Activated naive CD4-positive, alpha-beta T cell treated with anti-CD3 and anti-CD28 coated beads, Interleukin-2, amount 50 U/mL, for 72 hours (primary cell): ENCODE results near the gene NUCB2. TPM values are rescaled to one million over a fixed set of nuclear protein-coding genes. Genes with fewer than 3 reads are reported as not detected.
A peak's percentile ranks its signal among the peaks of the same experiment; 100 is the strongest.

Source experiments
- ATAC-seq, 2 donors: fragments of 150-1000 bp; cut with Tn5 transposase; 2 replicates each; pipeline ENCODE4 v1.10.0; 2021; ENCODE audit warnings: mild to moderate bottlenecking in 2 of 2, moderate library complexity in 2 of 2
- DNase-seq, 2 donors: peaks; one replicate each; pipeline ENCODE4 v3.0.0; 2021 to 2022; ENCODE audit warnings: low spot score in 2 of 2
- H3K27ac Mint-ChIP-seq, 2 donors: one replicate each; pipeline ENCODE4 v1.8.0; 2022; ENCODE audit warnings: mild to moderate bottlenecking in 2 of 2, mixed read lengths in 2 of 2
- H3K36me3 Mint-ChIP-seq, 2 donors: one replicate each; pipeline ENCODE4 v1.8.0; 2022; ENCODE audit warnings: mixed read lengths in 2 of 2
- H3K9me3 Mint-ChIP-seq, 2 donors: one replicate each; pipeline ENCODE4 v1.8.0; 2022; ENCODE audit warnings: mixed read lengths in 2 of 2
- total RNA-seq, 2 donors: library from RNA; stranded (reverse); gene quantifications; one replicate each; pipeline ENCODE4 v1.2.3, GENCODE V29; 2022

The NUCB2 gene
- total RNA-seq, 2 donors from 2014 or later = 49.4 to 122 TPM

DNA sequence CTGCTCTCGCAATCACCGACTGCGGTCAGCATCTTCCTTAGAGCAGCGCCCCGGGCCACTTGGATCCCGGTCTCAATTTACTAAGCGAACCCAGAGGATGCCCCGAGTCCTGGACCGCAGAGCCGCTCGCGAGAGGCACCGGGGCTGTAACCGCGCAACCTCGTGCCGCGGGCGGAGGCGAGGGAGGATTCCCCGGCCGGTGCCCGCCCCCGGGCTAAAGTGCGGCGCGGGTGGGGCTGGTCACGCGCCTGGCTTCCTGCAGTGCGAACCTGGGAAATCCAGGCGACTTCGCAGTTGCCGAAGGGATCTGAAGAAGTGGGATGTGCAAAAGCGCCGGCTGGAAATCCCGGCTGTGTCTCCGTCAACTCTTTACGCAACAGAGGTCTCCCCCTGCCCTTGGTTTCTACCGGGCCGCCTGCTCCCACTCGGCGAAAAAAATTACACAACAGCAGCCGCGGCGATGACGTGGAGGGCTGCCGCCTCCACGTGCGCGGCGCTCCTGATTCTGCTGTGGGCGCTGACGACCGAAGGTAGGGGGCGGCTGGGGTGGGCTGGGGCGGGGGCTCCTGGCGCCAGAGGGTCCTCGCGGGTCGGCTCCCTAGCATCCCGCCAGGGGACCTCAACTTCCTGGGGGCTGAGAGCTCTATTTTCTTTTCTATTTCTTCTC, 75.1 kb downstream of the NUCB2 start, which contains the start of gene NCR3LG1:
Gene NCR3LG1 (plus strand): TSS at position 291 of the 667 bp plus-strand sequence. CDS start 170 bp downstream, at position 461.
- H3K9me3 Mint-ChIP-seq = no peaks in the 10 kb centered on the region
- H3K27ac Mint-ChIP-seq = peak within 1 kb of the TSS; percentile 59 to 70
- H3K36me3 Mint-ChIP-seq = peaks cover 0 to 7% of the 10 kb centered on the region in 2 donors
- DNase-seq (peak; percentile 37 to 74), ATAC-seq (peak; percentile 50 to 55)

DNA sequence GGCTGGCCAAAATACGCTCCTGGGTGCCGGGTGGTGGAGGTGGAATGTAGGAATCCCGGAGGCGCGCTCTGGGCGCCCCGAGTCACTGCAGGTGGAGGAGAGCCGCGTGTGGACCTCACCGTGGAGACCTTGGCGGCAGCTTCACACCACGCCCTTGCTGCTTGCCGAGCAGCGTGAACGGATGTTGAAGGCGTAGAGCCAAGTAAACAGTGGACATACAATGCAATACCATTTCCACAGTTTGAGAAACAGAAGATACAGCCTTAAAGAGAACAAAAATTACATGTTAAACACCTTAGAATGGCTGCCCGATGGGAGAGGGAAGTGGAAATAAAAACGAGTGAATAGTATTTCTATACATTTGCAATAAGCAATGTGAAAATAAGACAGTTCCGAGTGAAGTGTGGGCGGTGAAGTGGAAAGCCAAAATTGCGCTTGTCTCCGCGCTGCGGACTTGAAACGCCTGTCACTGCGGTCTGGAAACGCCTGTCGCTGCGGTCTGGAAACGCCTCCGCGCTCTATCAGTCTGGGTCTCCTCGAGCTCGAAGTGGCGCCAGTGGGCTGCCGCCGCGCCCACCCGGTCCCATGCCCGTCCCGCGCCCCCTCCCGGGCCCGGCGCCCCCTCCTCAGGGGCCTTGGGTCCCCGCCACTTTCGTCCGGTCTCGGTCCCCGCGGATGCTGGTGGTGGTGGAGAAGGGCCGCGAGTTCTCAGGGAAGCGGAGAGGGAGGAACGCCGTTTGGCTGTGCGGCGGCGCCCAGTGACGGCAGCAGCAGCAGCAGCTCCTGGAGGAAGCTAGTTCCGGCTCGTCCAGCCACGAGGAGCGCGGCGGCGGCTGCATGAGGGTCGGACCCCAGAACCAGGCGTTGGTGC, 76.6 kb downstream of the NUCB2 start:
- H3K36me3 Mint-ChIP-seq = peaks cover 0 to 7% of the 10 kb centered on the region in 2 donors
- DNase-seq (peak; percentile 42 to 80), ATAC-seq (peak; percentile 53 to 65)
- no peaks in the 10 kb centered on the region for H3K9me3 Mint-ChIP-seq
- H3K27ac Mint-ChIP-seq = peak overlapping the region; percentile 70 to 72

DNA sequence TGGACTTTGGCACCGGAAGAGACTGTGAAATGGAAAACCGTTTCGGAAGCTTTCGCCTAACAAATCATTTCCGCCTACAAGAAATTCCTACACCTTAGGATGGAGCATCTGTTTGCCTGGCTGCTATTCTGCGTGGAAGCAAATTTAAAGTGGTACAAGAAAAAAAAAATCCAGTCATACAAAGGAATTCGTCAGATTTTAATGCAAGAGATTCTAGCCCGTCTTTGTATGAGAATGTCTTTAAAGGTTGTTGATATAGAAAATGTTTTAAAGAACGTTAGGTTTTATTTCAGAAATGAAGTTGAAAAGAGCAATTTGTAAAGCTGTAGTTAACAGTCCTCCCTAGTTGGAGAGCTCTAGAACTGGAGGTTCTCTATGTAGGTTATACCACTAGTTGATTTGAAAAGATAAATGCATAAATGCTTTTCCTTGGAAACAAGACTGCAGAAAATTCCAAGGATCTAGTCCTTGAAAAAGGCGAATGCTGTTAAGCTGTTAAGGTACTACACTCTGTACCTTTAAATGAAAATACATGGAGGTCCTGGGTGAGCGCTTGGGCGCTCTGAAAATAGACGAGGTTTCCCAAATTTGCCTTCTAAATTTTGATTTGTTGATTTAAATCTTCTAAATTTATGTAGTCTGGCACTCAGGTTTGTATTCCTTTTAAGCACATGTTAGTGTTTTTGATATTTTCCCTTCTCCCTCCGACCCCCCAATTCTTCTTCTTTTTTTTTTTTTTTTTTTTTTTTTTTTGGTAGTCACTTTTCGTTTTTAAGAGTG, 77.5 kb downstream of the NUCB2 start:
- Mint-ChIP-seq H3K27ac (peak overlapping the region; percentile 70 to 73), H3K36me3 (peaks cover 0 to 7% of the 10 kb centered on the region in 2 donors)
- no peak for ATAC-seq

DNA sequence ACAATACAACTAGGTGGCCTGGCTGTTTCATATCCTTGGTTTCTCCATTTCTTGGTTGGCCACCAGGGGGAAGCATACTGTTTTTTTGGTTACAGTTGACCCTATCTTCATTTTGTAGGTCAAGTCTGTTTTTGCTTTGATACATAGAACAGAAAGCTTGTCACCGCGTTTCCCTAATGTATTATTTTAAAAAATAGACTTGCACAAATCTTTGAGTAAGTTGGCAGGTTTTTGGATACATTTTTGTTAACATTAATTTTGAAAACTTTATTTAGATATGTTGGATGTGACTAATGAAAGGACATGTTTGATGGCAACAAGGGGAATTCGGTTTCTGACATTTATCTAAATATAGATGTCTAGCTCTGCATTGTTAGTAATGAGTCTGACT, 78.1 kb downstream of the NUCB2 start:
- Mint-ChIP-seq H3K27ac (peak overlapping the region; percentile 70 to 73), H3K9me3 (no peaks in the 10 kb centered on the region), H3K36me3 (peaks cover 0 to 7% of the 10 kb centered on the region in 2 donors)
- peak in 1 of 2 donors; percentile 74 for DNase-seq
- no peak for ATAC-seq

More for the DNA sequence above, 77.5 kb downstream of the NUCB2 start:
- DNase-seq = no peak
- H3K9me3 Mint-ChIP-seq = no peaks in the 10 kb centered on the region

DNA sequence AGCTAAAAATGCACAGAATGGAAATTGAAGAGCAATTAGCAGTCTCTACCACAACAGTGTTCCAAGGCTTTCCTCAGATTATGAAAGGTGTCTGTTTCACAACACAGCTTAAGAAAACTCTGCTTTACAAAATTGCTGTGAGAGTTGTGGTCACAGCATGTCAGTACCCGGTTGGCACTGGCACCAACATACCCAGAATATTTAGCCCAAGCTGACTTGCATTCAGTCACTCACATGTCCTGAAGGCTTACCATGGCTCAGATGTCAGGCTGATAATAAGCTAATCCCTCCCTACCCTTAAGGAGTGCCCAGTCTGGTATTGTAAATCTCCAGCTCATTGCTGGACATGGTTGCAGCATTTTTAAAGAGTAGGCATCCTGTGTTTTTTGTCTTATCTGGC, 90.0 kb downstream of the NUCB2 start:
- Mint-ChIP-seq H3K36me3 (peaks cover 37 to 52% of the 10 kb centered on the region in 2 donors), H3K9me3 (peaks cover 22 to 30% of the 10 kb centered on the region in 2 donors)

DNA sequence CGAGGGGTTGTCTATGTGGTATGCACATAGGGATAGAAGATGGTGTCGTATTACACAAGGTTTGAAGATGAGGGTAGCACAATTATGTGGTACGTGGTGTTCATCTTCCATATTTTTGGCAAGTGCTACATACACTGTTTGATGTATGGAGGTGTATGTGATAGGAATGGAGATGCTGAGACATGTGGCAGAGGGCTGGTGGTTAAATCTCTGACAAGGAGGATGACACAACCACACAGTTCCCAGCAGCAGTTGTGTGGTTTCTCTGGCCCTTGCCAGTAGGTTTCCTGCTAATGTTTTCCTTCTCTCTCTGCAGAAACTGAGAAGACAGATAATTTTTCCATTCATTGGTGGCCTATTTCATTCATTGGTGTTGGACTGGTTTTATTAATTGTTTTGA, 92.0 kb downstream of the NUCB2 start:
- peaks cover 53 to 67% of the 10 kb centered on the region in 2 donors for H3K36me3 Mint-ChIP-seq
- H3K9me3 Mint-ChIP-seq = peaks cover 38% of the 10 kb centered on the region in 2 donors
- no peak for DNase-seq
- H3K27ac Mint-ChIP-seq = no peak overlapping the region
- peak in 1 of 2 donors; percentile 84 for ATAC-seq

More for the DNA sequence above, 90.0 kb downstream of the NUCB2 start:
- H3K27ac Mint-ChIP-seq = no peak overlapping the region
- no peak for ATAC-seq
- DNase-seq = no peak

DNA sequence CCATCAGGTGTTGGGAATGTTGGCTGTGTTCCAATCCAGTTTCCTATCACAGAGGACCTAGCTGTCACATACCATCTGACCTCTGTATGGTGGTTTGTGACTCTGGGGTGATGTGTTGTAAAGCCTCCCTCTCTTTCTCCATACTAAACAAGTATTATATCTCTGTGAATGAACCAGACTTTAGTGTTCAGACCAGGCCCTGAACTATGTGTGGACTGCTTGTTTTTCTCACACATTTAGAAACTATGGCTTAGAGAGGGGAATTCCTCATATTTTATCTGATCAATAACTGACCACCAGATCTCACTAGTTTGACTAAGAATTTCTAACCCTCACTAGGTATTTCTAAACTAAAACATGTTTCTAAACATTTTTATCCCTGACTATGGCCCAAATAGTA, 92.6 kb downstream of the NUCB2 start:
- DNase-seq = no peak
- H3K27ac Mint-ChIP-seq = no peak overlapping the region
- ATAC-seq = peak in 1 of 2 donors; percentile 64
- H3K36me3 Mint-ChIP-seq = peaks cover 53 to 67% of the 10 kb centered on the region in 2 donors
- peaks cover 38% of the 10 kb centered on the region in 2 donors for H3K9me3 Mint-ChIP-seq

DNA sequence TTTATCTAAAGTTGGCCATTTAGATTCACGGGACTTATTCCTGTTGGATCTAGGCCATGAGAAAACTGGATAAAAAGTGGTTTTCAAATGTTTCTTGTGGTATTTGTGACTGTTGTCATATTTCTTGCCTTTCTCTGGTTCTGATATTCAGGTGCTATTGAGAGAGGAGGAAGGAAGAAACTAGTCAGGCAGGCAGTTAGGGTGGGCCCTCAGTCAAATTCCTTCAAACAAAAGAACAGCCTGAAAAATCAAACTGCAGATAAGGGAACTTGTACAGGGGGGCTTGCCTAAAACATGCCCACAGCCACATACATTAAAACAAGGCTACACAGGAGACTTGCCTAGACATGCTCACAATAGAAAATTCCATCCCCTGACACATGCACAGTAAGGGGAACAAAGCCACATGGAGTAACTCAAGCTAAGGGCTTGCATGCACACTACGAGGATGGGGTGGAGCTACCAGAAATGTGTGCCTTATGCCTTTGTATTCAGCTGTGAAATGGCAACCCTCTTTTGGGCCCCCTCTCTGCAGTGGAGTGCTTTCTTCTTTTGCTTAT, 93.2 kb downstream of the NUCB2 start:
- Mint-ChIP-seq H3K27ac (no peak overlapping the region), H3K36me3 (peaks cover 53 to 72% of the 10 kb centered on the region in 2 donors), H3K9me3 (peaks cover 38% of the 10 kb centered on the region in 2 donors)
- ATAC-seq (no peak), DNase-seq (no peak)

DNA sequence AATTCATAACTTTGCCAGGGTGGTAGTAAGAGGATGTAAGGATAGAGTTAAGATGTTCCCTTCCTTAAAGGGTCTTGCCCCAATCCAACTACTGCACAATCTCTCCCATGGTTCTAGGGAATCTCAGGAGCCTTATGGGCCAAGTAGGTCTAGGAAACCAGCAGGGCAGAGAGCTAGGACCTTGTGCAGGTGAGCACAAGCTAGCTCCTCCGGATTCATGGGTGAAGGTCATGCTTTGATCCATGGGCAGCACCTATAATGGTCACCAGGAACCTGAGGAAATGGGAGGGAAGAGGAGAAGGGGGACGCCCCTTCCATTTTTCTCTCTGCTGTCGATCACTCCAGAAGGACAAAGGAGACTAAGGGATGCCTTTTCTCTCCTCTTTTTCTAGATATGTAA, 95.1 kb downstream of the NUCB2 start:
- Mint-ChIP-seq H3K27ac (no peak overlapping the region), H3K9me3 (peaks cover 38% of the 10 kb centered on the region in 2 donors), H3K36me3 (peaks cover 53 to 71% of the 10 kb centered on the region in 2 donors)
- DNase-seq = no peak
- ATAC-seq = no peak

DNA sequence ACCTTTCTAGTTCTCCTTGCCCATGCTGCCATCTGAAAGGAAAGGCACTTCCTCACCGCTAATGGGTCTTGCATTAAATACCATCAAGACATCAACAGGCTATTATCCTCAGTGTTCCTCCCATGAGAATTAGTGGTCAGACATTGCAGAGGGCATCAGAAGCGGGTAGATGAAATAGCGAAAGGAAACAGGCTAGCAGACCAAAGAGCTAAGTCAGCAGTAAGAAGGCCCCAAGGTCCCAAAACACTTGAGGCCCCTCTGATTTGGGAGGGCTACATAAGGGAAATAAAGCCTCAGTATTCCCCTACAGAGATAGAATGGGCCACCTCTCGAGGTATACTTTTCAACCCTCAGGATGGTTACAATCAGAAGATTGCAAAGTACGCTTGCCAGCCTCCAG, 99.0 kb downstream of the NUCB2 start:
- ATAC-seq = no peak

DNA sequence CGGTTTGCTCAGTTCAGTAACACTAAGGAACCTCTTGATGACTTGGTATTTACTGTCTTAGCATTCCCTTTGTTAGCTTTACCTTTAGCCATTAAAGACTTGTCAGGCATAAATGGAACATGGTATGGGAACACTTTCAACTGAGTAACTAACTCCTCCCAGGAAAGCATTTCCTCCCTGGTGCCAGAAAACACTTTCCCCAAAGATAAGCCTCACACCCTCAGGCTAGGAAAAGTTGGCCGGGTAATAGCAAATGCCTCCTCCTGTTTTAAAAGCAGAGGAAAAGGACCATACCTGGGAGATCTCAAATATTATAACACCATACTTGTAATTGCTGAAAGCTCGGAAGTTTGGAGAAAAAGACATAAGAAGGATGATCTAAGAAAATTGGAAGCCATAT, 100.0 kb downstream of the NUCB2 start:
- no peak for DNase-seq

More for the DNA sequence above, 99.0 kb downstream of the NUCB2 start:
- H3K27ac Mint-ChIP-seq = peak overlapping the region in 1 of 2 donors; percentile 33
- peaks cover 25 to 38% of the 10 kb centered on the region in 2 donors for H3K36me3 Mint-ChIP-seq
- H3K9me3 Mint-ChIP-seq = peaks cover 23 to 25% of the 10 kb centered on the region in 2 donors
- no peak for DNase-seq

DNA sequence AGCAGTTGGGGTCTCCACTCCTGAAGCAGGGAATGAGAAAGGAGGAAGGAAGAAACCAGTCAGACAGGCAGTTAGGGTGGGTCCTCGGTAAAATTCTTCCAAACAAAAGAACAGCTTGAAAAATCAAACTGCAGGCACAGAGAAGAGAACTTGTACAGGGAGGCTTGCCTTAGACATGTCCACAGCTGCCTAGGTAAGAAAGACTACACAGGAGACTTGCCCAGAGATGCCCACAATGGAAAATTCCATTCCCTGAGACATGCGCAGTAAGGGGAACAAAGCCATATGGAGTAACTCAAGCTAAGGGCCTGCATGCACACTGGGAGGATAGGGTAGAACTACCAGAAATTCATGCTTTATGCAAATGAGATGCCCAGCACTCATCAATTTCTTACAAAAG, 102.1 kb downstream of the NUCB2 start:
- Mint-ChIP-seq H3K27ac (peak overlapping the region in 1 of 2 donors; percentile 1), H3K9me3 (peaks cover 0 to 6% of the 10 kb centered on the region in 2 donors), H3K36me3 (peaks cover 0 to 11% of the 10 kb centered on the region in 2 donors)
- peak in 1 of 2 donors; percentile 18 for ATAC-seq
- DNase-seq = no peak

More for the DNA sequence above, 100.0 kb downstream of the NUCB2 start:
- Mint-ChIP-seq H3K27ac (no peak overlapping the region), H3K9me3 (peaks cover 14 to 16% of the 10 kb centered on the region in 2 donors), H3K36me3 (peaks cover 16 to 29% of the 10 kb centered on the region in 2 donors)
- no peak for ATAC-seq

DNA sequence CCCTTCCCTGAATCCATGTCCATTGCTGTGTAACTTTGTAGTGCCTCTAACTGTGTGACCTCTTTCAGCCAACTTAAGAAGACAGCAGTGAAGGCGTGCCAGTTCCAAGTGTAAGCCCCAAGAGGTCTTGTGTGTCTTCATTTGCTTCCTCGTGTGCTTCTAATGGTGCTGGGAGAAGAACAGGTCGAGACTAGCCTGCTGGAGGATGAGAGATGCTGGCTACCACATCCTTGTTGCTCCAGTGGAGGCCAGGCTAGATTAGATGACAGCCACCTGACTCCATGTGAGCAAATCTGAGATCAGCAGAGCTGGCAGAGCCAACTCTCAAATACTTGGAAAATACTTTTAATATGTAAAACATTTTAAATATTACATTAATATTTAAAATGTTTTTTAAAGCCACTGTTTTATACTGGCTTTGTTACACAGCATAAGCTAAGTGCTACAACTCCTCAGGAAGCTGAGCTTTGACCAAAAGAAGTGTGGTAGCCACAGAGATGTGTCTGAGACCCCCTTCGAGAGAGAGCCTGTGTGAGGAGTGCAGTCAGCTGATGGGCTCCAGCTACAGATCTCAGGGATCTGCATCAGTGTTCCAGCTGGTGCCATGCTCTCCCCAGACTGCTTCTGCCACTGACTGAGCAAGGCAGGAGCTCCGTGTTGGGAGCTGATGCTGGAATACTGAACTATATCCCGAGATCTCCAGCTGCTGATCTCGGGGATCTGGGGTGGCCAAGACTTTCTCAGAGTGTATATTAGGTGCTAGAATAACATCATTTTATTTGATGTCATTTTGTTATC, 103.0 kb downstream of the NUCB2 start:
- peaks cover 0 to 6% of the 10 kb centered on the region in 2 donors for H3K9me3 Mint-ChIP-seq
- peaks cover 0 to 5% of the 10 kb centered on the region in 2 donors for H3K36me3 Mint-ChIP-seq
- no peak for ATAC-seq
- H3K27ac Mint-ChIP-seq = no peak overlapping the region
- no peak for DNase-seq

DNA sequence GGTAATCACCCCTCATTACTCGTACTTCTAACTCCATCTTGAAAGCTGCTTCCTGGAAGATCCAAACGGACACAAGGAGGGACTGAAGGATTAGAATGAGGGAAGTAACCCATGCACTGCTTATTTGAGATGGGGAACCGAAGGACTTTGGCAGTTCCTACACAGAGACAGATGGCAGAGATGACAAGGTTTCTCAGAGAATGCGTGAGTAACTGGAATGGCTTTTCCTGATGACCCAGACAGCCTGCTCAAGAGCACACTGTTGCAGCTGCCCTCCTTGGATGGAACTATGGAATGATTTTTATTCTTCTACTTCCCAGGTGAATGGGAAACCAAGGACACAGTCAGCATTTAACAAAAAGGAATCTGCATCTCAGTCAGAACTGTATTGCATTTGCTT, 104.6 kb downstream of the NUCB2 start:
- Mint-ChIP-seq H3K27ac (no peak overlapping the region), H3K9me3 (peaks cover 0 to 6% of the 10 kb centered on the region in 2 donors), H3K36me3 (no peaks in the 10 kb centered on the region)
- no peak for DNase-seq
- ATAC-seq = no peak
